ENCODE data around the gene NELL1.

The NELL1 gene

DNA sequence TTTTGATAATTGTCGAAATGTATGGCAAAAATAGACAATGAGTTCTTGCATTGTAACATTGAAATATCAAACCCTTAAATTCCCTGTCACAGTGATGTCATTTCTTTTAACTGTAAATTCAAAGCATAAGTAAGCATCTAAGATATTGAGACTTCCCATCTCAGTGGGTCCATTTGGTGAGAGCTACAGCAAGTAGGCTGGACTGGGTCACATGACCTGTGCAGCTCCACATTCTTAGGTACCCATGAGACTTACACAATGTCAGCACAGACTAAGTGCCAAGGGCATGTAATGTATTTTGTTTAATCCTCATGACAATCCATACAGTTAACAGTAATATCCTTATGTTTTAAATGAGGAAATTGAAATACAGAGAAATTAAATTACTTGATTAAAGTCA is 210.7 kb downstream of the NELL1 start:
- DNase-seq, result no peak

DNA sequence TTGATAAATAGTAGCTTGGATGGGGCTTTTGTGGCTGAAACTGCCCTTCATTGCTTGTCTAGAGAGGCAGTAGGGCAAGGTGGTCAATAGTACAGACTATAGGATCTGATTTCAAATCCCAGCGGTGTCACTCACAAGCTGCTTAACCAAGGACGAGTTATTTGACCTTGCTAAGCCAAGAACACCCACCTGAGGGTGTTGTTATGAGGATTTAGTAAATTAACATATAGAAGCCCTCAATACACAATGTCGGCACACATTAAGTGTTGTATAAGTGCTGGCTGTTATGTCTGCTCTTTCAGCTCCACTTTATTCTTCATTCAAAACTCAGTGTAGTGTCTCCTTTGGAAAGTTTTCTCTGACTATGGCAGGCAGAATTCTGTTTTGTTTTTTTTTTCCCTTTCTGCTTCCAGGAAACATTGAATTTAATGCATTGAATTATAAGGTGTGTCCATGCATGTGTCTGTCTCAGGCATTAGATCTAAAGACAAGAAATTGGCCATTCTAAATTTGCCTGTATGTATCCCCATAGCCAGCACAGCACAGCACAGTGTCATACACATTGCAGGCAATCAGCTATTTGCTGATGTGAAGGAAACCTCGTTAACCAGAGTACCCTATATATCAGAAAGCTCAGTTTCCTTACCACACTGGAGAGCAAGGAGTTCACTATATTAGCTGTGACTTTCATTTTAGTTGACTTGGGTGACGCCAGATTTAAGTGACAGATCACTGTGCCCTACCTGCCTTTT is 212.1 kb downstream of the NELL1 start:
- no peak for DNase-seq

DNA sequence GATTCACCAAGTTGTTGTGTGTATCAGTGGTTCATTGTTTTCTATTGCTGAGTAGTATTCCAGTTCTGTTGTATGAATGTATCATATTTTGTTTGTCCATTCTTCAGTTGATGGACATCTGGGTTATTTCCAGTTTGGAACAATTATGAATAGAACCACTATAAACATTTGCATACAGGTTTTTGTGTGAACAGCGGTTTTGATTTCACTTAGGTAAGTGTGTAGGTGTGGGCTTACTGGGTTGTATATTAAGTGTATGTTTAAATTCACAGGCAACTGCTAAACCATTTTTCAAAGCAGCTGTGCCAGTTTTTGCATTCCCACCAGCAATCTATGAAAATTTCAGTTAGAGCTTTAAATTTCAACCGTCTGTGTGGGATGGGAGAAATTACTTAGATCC is 217.8 kb downstream of the NELL1 start:
- DNase-seq, result no peak

DNA sequence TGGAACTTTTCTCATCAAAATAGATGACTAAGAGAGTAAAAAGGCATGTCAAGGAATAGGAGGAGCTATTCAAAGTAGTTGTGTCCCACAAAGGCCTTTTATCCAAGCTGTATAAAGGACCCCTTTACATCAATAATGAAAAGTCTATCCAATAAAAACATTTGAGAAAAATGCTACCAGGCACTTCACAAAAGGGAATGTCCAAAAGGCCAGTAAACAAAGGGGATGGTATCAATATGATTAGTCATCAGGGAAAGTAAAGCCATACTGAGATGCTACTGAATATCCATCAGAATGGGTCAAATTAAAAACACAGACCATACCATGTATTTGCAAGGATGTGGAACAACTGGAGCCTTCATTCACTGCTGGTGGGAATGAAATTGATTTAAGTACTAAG is 224.9 kb downstream of the NELL1 start:
- DNase-seq, result no peak

DNA sequence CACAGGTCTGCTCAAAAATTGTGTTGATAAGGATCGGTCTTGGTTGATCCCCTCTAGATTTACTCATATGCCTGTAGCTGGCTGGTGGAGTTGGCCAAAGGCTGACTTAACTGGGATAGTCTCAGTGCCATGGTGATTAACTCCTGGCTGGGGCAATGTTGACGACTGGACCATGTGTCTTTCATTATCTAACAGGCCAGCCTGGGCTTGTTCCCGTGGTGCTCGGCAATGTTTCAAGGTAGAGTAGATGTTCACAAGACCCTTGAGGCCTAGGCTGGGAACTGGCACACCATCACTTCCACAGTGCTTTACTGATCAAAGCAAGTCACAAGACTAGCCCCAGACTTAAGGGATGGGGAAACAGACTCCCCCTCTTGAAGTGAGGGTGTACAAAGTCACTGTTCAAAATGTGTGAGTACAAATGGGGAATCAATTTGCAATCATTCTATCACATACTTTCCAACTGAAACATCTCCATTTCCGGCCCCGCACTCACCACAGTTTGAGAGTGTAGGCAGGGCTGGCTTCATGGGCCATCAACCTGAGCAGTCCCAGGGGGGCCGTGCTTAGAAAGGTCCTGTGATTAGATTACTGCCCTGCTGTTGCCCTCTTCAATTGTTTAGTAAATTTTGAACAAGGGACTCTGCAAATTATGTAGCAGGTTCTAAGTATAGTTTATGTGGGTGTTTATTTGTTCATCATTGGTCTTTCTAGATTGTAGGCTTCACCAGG is 240.8 kb downstream of the NELL1 start:
- DNase-seq, result no peak

DNA sequence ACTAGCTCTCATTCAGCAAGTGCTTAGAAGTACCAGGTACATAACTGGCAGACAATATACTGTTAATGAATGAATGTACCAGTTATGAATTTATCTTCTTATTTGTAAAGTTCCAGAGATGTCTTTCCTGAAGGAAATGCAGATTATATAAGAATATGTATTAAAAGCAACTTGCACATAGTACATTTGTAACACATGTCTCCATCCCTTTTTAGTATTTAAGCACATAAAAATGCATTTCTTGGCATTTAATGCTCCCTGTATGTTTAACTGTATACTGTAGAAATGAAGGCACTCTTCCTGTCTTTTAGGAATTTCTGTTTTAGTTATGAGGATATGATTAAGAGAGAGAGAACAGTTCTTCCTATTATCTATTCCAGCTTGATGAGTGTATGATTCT is 241.3 kb downstream of the NELL1 start:
- DNase-seq, result no peak

DNA sequence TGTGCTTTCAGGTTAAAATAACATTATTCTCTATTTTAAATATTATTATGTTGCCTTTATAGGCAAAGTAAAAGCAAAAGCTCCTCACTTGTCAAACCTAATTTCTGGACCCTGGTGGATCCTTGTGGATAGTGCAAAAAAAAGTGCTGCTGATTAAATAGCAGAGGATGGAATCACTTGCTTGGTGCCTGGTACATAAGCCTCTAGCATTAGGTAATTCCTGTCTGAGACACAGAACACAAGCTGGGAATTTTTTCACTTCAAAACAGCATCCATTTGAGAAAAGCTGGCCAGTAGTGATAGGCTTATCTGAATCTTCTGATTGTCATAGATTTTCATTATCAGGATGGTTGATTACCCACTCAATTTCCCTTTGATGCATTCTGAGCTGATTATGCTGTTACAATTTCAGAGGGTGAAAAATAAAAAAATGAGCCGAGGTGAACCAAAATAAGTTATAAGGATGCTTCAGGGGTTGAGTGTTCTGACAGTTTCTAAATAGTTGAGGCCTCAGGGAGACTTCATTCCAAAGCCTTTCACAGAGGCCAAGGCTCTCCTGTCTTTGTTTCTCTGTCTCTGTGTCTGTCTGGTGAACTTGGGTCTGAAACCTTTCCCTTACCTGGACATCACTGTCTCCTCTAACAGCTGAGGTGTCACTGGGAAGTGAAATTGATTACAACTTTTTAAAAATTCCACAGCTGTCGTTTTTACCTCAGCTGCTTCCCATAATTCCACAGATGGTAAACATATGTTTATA is 242.9 kb downstream of the NELL1 start:
- DNase-seq, result no peak

DNA sequence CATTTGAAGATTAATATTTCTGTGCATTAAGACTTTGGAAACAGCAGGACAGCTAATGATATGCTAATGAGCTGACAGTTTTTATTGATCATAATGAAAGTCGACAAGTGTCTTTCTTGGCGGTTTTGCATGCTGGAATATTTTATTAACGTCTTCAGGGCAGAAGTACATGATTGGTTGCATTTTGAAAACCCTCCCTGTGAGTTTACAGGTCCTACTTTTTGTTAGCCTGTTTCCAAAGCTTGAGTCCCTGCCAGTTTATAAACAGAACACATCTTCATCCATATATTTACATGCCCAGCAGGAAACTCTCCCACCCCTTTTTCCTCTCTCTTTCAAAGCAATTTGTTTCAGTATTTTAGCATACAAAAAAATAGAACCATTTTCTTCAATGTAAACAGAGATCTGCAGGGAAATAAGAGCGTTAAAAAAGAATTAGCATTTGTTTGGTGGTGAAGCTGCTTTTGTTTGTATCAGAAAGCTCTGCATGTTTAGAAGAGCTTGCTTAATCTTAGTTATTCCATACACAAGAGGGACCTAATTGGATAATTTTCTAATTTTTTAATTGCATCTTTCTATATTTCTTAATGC is 243.6 kb downstream of the NELL1 start:
- no peak for DNase-seq

DNA sequence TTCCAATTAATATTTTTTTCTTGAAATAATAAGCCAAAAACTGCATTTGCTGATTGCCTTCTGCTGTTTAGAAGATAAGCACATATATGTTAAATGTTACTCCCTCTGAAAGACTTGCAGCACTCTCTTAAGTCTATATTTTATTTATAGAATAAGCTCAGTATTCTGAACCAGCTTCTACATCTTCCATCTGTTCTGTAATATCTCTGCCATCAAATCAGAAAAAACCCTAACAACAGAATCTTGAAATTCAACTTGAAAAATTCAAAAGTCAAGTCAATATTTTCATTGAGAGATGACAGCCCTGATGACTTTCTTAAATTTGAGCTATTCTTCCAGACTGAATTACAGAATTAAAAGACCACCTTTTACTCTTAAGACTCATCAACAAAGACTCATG is 247.9 kb downstream of the NELL1 start:
- DNase-seq, result no peak

DNA sequence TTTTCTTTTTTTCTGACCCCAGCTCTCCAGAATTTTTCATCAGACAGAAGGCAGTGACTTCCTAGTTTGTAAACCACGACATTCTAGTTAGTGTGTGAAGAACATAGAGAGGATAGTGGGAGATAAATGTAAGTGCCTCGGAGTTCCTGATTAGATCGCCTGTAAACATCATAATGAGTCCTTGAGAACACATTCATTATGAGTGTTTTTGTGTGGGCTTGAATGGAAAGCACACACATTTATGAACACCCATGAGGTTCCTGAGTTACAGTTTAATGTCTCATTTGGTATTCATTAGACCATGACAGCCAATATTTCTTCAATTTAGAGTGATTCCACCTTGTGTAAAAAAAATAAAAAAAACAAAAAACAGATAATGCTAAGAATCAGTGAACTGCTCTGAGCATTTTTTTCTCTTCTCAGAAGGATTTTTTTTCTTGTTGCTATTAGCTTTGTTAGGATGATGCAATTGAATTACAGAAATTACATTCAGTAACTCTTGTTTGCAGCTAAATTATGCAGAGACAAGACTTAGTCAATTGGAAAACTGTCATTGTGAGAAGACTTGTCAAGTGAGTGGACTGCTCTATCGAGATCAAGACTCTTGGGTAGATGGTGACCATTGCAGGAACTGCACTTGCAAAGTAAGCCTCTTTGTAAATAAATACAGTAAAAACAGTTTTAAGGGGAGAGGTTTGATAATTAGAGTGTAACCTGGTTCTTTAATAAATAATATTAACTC is 257.6 kb downstream of the NELL1 start:
- DNase-seq, result no peak

DNA sequence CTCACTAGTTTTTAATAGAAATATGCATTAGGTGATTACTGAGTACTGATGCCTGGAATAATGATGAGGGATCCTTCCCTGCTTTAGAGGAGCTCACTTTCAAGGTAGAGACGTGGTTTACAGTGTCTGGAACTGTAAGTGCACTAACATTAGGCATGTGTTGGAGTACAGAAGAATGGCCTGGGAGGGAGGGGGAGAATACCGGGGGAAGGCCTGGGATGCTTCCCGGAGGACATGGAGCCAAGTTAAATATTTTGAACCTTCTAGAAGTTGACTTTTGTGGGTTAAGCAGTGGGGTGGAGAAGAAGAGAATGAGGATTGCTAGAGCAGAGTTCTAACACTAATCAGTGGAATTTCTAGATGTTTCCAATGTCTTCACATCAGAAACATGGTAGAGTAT is 261.6 kb downstream of the NELL1 start:
- DNase-seq, result no peak

DNA sequence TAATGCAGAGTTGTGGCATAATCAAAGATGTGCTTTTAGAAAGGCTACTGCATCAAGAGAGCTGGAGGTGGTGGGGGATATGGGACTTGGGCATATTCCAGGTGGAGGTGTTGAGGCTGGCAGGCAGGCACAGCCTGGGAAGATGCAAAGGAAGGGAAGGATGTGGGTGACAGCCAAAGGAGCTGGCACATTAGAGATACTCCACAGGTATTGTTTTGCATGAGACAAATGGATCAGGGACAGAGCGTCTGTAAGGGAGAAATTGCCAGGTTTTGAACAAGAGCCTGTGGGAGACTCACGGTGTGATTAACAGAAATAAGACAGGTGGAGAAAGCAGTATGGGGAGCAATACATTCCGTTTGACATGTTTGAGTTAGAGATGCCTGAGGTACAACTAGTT is 263.7 kb downstream of the NELL1 start:
- no peak for DNase-seq

DNA sequence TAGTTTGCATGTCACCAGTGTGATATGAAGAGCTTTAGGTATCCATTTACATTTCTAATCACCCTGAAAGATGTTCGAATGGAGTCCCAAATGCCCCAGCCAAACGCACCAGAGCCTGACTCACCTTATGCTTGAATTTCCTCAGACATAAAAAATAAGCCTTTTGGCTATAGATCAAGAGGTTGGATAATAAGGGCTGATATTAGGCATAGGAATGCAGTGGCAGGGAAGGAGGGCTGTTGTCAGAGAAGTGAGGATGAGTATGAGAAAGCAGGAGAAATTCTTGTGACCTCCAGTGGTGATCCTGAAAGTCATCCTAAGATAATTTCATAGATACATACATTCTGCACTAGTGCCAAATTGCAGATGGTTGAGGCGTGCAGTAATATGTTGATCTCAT is 264.6 kb downstream of the NELL1 start:
- DNase-seq, result no peak

DNA sequence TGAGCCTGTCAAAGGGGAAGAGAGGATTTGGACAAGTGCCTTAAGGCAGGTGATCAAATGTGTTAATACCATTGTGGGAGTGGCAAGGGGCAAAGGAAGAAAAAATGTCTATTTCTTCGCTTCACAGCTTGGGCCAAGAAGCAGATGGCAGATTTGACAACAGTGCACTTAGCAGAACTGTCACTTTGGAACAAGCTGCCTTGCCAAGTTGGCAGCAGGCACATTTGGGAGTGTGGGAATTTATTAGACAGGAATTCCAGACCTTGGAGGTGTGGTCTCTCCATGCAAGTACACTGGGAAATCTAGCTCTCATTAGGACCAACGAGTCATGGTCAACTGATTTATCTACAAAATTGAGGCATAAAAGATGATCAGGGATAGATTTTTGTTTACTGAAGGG is 265.1 kb downstream of the NELL1 start:
- DNase-seq, result no peak

DNA sequence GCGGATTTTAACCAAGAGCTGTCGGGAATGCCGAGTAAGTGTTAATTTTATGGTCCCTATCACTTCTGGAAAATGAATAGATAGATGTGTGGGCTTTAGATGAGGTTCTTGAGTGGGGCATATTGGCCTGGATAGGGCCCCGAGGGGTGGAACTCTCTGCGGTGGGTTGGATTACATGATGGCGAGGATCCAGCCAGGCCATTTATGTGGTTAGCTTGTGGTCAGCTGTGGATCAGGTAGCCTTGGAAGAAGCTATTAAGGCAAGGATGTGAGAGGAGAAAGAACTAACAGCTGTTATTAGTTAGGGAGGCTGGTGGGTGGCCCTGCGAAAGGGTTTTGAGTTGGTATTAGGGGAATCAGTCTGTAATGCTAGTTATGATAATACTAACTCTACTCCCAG is 268.4 kb downstream of the NELL1 start:
- no peak for DNase-seq

DNA sequence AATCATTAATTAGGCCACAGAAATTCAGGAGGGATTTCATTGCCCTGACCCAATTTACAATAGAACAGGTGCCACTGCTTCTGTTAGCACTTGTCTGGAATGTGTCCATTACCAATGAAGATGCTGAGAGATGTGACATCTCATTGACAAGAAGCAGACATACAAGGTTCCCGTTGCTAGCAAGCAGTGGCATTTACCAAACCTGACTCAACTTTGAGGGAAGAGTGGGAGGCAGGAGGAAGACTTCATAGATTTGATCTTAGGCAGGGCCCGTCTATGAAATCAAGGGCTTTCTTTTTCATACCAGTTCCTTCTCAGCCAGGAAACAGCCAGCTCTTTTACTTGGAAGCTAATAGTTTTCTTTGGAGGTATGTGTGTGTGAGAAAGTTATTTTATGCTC is 280.2 kb downstream of the NELL1 start:
- no peak for DNase-seq

DNA sequence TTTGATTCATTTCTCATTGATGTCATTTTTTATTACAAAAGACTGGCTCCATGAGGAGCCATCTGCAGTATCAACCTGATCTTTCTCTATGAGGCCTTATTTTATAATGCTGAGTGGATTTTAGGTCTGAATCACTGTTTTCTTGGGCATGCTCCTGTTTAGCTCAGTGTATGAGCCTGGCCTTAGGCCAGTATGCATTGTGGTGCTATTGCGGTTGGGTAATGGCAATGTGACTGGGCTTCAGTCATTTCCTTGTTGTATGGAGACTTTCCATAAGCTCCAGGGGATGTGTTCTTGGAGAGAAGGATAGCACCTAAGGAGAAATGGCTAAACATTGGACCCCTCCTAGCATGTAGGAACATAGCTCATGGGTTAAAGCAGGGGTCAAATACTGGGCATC is 293.2 kb downstream of the NELL1 start:
- DNase-seq, result no peak

DNA sequence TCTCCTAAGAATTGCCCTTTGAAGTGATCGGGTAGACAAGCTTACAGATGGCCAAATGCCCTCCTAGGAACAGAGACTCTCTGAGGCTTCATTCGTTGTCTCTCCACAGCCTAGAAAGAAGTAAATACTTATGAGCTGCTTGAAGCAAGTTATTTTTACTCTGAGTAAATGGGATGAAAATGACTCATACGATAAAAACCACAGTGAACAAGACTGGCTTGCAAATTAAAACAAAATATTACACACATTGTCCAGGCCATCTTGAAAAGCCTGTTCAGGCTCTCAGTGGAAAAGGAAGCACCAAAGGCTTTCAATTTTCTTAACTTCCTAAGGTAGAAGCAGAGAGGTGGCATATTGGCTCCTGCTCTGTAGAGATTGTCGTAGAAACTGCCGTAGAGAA is 294.2 kb downstream of the NELL1 start:
- no peak for DNase-seq

DNA sequence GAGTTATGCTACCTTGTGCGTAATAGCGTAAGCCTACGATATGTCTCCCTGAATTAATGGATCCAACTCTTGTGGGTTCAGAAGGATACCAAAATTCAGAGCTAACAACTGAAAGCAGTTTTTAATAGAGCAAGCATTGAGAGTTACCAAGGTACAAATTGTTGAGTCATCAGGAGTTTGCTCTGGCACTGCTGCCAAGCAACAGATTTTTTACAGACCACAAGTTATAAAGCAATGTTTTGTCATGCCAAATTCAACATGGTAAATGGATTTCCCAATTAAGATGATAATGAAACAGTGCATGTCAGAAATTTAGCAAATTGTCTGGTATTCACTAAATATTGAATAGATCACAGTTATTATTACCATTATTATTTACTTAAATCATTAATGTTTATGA is 295.6 kb downstream of the NELL1 start:
- no peak for DNase-seq

DNA sequence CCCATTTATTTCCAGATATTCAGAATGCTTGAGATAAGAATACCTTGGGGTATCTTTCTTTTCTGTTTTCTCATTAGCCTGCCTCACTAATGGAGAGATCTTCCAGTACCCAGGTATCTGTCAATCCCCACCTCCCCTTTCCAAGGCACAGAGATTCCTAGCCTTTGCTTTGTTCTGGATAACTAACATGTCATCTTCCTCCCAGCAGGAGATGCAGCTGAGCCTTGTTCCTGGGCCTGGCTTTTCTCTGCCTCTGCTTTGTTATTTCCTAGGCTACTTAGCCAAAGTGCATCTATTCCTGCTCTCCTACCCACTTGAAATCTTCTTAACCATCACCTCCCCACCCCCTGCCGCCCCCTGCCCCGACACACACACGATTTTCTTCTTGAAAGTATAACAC is 297.1 kb downstream of the NELL1 start:
- no peak for DNase-seq

DNA sequence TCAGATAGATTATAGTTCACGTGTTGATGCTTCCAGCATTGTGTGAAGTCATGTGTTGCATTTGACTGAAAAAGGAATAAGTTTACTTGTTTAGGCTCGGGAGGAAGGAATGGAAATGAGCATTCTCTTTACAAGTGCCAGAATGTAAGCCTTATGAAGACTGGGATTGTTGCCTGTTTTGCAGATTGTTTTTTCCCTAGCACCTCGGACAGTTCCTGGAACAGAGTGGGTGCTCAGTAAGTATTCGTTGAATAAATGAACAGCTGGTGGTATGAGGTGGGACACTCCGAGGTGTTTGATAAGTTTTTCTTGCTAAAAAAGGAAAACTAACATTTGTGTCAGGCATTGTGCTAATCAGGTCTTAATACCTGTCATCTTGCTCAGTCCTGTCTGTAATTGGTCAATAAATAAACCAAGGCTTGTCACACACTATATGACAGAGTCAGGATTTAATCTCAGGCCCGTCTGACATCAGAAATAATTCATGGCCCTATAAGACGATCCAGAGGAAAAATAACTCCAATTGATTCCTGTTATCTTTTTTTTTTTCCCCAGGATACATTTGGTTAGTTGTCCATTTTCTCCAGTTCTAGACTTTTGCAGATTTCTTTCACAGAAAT is 304.7 kb downstream of the NELL1 start:
- DNase-seq, result no peak

DNA sequence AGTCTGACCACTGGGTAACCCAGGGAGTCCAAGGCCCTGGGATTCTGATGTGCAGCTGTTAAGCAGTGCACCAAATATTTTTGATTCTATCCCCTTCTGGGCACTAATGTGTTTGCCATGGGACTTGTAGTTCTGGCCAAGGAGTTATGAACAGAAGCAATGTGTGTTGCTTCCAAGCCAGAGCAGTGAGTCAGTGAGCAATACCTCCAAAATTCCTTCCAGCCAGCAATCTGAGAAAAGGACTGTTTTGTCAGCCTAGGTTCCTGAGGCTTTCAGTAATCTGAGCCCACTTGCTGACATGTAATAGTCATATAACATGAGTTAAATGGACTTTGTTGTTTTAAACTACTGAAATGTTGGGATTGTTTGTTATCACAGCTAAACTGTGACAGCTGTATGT is 311.4 kb downstream of the NELL1 start:
- no peak for DNase-seq

DNA sequence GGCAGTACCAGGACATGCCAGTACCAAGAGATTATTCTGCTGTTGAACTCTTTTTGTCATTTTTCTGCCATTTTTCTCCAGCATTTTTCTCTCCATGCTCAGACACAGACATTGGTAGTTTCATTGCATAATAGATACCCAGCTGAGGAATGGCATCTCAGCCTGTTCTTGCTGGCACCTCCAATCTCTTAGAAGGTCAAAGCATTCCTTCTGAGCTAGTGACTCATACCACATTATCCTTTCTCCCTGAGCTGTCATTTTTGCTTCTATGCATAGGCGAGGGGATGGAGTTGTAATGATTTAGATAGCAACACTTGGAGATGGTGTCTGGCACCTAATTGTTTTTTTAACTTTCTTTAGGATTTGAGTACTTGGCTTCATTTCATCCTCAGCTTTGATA is 321.1 kb downstream of the NELL1 start:
- DNase-seq, result no peak
